ENCODE data around the gene SORCS2.

GRCh38 chr4:7210824-7211223 lies 18.5 kb downstream of the SORCS2 start:
- TF ChIP-seq ZBTB7A (tag by site-specific recombination; IDR thresholded peaks at IDR 0.05; ENCODE audit: low read depth) (no peak), CTCF (tag by site-specific recombination; IDR thresholded peaks at IDR 0.05) (no peak), ZNF707 (tag by site-specific recombination; IDR thresholded peaks at IDR 0.05) (no peak), ZFP41 (tag by site-specific recombination; IDR thresholded peaks at IDR 0.05; ENCODE audit: borderline replicate concordance) (no peak), ZNF423 (tag by site-specific recombination; IDR thresholded peaks at IDR 0.05) (no peak), ZFP37 (tag by site-specific recombination; IDR thresholded peaks at IDR 0.05) (no peak), ZNF768 (tag by site-specific recombination; IDR thresholded peaks at IDR 0.05) (no peak)

Data from HEK293 (cell line).